Measurements from ENCODE around the gene VCL. TPM values are rescaled to one million over a fixed set of nuclear protein-coding genes. Genes with fewer than 3 reads are reported as not detected.

The VCL gene
- total and polyA plus RNA-seq, 2 of the 8 experiments (the other 6 are each of a cell fraction or from before 2014, with no cell fraction given): 119 to 377 TPM

DNA sequence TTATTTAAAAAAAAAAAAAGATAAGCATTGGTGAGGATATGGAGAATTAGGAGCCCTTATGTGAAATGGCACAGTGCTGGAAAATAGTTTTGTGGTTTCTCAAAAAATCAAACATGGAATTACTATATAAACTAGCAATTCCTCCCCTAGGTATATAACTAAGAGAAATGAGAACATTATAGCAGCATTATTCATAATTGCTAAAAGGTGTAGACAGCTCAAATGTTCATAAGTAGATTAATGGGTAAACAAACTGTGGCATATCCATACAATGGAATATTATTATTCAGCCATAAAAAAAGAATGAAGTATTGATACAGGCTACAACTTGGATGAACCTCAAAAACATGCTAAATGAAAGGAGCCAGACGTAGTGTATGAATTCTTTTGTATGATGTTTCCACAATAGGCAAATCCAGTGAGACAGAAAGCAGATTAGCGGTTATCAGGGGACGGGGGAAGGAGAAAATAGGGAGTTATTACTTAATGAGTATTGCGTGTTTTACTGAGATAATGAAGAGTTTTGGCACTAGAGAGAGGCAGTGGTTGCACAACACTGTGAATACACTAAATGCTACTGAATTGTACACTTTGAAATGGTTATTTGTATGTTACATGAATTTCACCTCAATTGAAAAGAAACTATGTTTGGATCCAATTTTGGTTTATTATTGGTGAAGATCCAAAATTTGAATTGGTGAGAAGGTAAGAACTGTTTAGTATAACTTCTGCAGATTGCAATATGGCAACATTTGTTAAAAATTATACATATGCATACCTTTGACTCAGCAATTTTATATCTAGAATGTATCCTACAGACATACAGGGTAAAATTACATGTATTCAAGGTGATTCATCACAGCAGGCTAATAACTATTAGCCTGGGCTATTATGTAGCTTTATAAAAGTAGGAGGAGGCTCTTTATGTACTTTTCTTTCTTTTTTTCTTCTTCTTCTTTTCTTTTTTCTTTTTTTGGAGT is 69.7 kb downstream of the VCL start:
- ChIA-PET POLR2A (ENCODE audit: partially characterized antibody) (no interaction called here), CTCF (ENCODE audit: partially characterized antibody) (interaction anchor here (0.6 kb wide), 1 partner anchor 183 kb away, joined by 3 read pairs; no protein-coding TSS in a partner anchor)
- Histone ChIP-seq H3K36me3 (ENCODE audit: control insufficient read depth in 2 of 4, insufficient read depth in 4 of 4, low read length in 3 of 4) (peaks cover 4 to 31% (median 16%) of the 10 kb centered on the region in 4 experiments; a peak in 7 of 8 replicates), H3K18ac (ENCODE audit: extremely low read depth, low read length) (no peak overlapping the region), H3K56ac (replicated peaks; ENCODE audit: insufficient read length, low read depth, low read length) (no peak overlapping the region), H2BK20ac (ENCODE audit: low read length) (no peak overlapping the region), H2BK15ac (ENCODE audit: low read length) (no peak overlapping the region), H3K79me2 (ENCODE audit: control insufficient read depth in 1 of 2, insufficient read depth in 2 of 2, low read length in 2 of 2) (peaks cover 0 to 67% of the 10 kb centered on the region in 2 experiments; a peak in 2 of 4 replicates), H3K4me1 (replicated peaks in 1 of 4; ENCODE audit: control insufficient read depth in 3 of 4, insufficient read depth in 4 of 4, low read length in 3 of 4) (peaks cover 0 to 4% (median 2%) of the 10 kb centered on the region in 4 experiments; a peak in 3 of 7 replicates), H4K20me1 (replicated peaks in 1 of 2; ENCODE audit: control insufficient read depth in 1 of 2, insufficient read depth in 2 of 2, low read length in 2 of 2) (no peaks in the 10 kb centered on the region), H3K79me1 (ENCODE audit: low read depth, low read length) (no peaks in the 10 kb centered on the region; the same call in none of the 2 replicates), H2BK12ac (ENCODE audit: low read depth, low read length) (no peak overlapping the region), H3K27me3 (replicated peaks in 1 of 4; ENCODE audit: control insufficient read depth in 3 of 4, extremely low read depth in 1 of 4, insufficient read depth in 3 of 4, low read length in 3 of 4) (no peaks in the 10 kb centered on the region), H3K4me2 (ENCODE audit: insufficient read depth in 1 of 2, low read depth in 2 of 2, low read length in 2 of 2) (no peak overlapping the region), H3K4me3 (ENCODE audit: extremely low read depth in 1 of 4, insufficient read depth in 2 of 4, low read depth in 3 of 4, low read length in 4 of 4) (no peak overlapping the region), H3K9me3 (ENCODE audit: insufficient read depth in 2 of 2, low read depth in 1 of 2, low read length in 1 of 2) (no peaks in the 10 kb centered on the region), H3K23me2 (ENCODE audit: low read depth, low read length) (no peaks in the 10 kb centered on the region), H3K4ac (replicated peaks; ENCODE audit: insufficient read length, low read depth, low read length) (no peak overlapping the region), H2BK120ac (replicated peaks; ENCODE audit: low read depth, low read length) (no peak overlapping the region), H3K27ac (ENCODE audit: low read depth, low read length) (no peak overlapping the region), H4K5ac (ENCODE audit: insufficient read length, low read depth, low read length) (no peak overlapping the region), H2AK5ac (ENCODE audit: low read depth, low read length) (no peak overlapping the region), H3K9ac (replicated peaks in 1 of 4; ENCODE audit: extremely low read depth in 1 of 4, low read depth in 3 of 4, low read length in 3 of 4) (no peak overlapping the region), H3K23ac (ENCODE audit: insufficient read length) (no peak overlapping the region), H4K8ac (ENCODE audit: extremely low read depth, insufficient read depth, low read length) (no peak overlapping the region), H4K91ac (replicated peaks; ENCODE audit: insufficient read length, low read length) (no peak overlapping the region), H2AFZ (ENCODE audit: low read length) (no peak overlapping the region), H2BK5ac (ENCODE audit: low read depth, low read length) (no peak overlapping the region), H3K14ac (ENCODE audit: insufficient read length) (no peak overlapping the region)
- DNase-seq (ENCODE audit: low read depth in 1 of 2, low spot score in 2 of 2) (no peak), FAIRE-seq (no peak)
- TF ChIP-seq JUND (IDR thresholded peaks at IDR 0.05; ENCODE audit: low read length) (no peak), JUN (IDR thresholded peaks at IDR 0.05; ENCODE audit: low read depth, low read length) (no peak), SUZ12 (IDR thresholded peaks at IDR 0.05; ENCODE audit: low read length) (no peak), TBP (IDR thresholded peaks at IDR 0.05; ENCODE audit: low read depth, low read length) (no peak), EP300 (IDR thresholded peaks at IDR 0.05; ENCODE audit: borderline replicate concordance in 1 of 2, low read depth in 2 of 2, low read length in 2 of 2) (no peak), BRCA1 (IDR thresholded peaks at IDR 0.05; ENCODE audit: low read depth, low read length) (no peak), ASH2L (IDR thresholded peaks at IDR 0.05; ENCODE audit: low read length) (no peak), EGR1 (IDR thresholded peaks at IDR 0.05; ENCODE audit: borderline replicate concordance, low read depth, low read length) (no peak), TCF12 (IDR thresholded peaks at IDR 0.05; ENCODE audit: low read depth, low read length) (no peak), NANOG (IDR thresholded peaks at IDR 0.05; ENCODE audit: insufficient read depth, low read depth, low read length, poor library complexity, severe bottlenecking) (no peak)
- WGBS, 2 experiments (ENCODE audit: extremely low coverage in 1 of 2, insufficient coverage in 1 of 2, insufficient read length in 1 of 2, insufficient replicate concordance in 2 of 2, low coverage in 1 of 2, low lambda C conversion rate in 2 of 2, missing lambda C conversion rate in 1 of 2): 89% methylated on average over 4 of the region's 4 CpGs; no CpG with 5 or more reads in 1 of the 2 experiments

All from H1 (cell line).